HG02610 (cell line): ENCODE results near the gene ERICH6.
A peak's percentile ranks its signal among the peaks of the same experiment; 100 is the strongest.
"Not testable (repeated sequence)": the region's sequence is repeated elsewhere in the genome, so short reads cannot be mapped to it uniquely, and the experiment has no call there.

Experiments used
- ATAC-seq: cut with Tn5 transposase; IDR thresholded peaks from one replicate; pipeline ENCODE4 v1.9.1; 2021; ENCODE audit warnings: mild to moderate bottlenecking, moderate library complexity; ENCODE audit not compliant: unreplicated experiment

Gene ERICH6

GRCh38 chr3:150687613-150688012, 16.1 kb downstream of the ERICH6 start:
- no peak for ATAC-seq

DNA sequence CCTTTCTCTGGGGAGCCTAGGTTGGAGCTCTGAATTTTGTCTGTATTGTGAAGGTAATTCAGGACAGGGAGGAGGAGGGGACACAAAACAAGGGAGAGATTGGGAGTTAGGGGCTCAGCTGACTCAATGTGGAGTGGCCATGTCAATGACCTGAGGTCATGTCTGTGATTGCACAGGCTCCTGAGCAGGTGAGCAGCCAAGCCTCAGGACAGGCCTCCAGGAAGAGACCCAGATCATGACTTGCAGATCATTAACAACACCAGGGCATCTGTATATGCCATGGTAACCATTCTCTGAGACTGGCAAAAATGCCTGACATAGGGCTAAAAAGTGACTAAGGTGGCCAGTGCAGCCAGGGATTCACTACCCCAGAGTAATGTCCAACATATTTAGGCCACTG, 20.9 kb downstream of the ERICH6 start:
- no peak for ATAC-seq

DNA sequence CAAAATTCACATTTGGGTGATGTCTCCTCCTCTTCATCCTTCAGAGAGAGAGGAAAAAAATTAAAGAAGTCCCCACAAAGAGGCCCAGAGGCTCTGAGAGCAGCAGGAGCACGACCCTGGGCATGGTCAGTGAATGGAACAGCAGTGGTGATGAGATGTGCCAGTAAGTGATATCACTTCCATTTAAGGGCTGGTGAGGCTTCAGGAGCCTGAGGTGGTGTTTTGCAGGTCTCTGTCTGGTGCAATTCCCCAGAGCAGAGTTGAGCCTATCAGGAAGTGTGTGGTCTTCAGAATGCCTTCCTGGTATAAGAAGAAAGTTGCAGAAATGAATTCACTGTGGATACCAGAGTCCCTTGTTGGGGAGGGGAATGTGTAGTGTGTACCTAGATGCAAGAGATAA, 21.4 kb downstream of the ERICH6 start:
- no peak for ATAC-seq

DNA sequence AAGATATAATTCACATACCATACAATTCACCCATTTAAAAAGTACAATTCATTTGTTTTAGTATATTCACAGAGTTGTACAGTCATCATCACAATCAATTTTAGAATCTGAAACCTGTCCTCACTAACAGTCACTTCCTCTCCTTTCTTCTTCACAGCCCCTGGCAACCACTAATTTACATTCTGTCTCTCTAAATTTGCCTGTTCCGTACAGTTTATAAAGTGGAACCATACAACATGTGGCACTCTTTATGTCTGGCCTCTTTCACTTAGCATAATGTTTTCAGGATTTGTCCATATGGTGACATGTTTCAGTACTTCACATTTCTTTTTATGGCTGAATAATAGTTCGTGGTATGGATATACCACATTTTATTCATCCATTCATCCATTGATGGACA, 22.7 kb downstream of the ERICH6 start:
- ATAC-seq = peak; percentile 93

DNA sequence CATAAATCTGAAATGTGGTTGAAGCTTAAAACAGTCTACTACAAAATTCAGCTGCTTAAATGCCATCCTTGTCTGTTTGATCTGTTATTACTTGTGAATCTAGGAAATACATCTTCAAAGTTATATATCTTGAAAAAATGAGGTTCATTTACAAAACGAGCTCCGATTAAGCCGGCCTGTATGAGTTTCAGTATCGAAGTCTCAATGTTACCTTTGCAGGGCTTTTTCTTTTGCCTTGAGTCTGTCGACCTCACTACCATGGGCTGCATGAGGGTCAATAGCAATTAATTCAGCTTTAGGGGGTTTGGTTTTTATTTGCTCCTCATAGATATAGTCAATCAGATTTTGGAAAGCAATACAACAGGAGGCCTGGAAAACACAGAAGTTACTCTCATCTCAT, 23.2 kb downstream of the ERICH6 start:
- no peak for ATAC-seq

DNA sequence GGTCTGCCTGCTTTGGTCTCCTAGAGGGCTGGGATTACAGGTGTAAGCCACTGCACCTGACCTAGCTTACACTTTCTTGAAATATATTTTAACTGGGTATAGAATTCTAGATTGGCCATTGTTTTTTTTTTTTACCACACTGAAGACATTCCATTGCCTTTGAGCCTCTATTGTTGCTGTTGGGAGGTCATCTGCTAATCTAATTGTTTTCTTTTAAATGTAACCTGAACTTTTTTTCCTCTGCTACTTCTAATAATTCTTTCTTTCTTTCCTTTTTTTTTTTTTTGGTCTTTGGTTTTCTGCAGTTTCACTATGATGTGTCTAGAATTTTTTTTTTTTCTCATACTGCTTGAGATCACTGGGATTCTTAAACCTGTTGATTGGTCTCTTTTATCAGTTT, 28.1 kb downstream of the ERICH6 start:
- no peak for ATAC-seq

GRCh38 chr3:150673966-150674365, 29.8 kb downstream of the ERICH6 start:
- ATAC-seq = no peak

DNA sequence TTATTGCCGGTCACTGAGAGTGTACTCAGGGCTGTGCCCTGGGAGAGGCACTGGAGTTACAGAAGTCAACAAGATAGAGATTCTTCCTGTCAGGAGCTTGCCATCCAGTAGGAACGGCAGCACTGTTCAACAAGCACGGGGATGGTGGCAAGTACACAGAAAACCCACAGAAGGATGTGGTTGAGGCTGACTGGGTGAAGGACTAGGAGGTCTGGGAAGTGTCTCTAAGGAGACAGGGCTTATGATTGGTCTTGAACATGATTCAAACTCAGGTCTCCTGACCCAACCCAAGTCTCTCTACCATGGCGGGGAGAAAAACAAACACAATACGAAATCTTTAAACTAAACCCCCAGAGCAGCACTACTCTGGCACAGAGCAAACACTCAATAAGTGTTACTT, 37.6 kb downstream of the ERICH6 start:
- ATAC-seq = no peak

GRCh38 chr3:150663461-150663860, 40.3 kb downstream of the ERICH6 start:
- no peak for ATAC-seq

- no peak for ATAC-seq
Measured at GRCh38 chr3:150662410-150663200, 41.1 kb downstream of the ERICH6 start.

DNA sequence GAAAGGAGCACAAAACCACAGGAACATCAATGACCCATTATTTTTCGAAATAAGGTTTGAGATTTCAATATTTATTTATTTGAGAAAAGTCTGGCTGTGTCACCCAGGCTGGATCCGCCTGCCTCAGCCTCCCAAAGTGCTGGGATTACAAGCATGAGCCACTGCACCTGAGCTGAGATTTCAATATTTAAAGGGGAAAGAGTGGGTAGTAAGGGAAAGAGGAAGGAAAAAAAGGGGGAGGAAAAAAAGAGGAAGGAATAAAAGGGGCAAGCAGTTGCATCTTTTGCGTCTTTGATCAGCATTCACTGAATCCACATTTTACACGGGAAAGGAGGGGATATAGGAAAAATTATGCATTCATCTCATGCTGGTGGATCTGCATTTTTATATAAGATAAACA, 47.4 kb downstream of the ERICH6 start:
- no peak for ATAC-seq

GRCh38 chr3:150653110-150653561, 50.6 kb downstream of the ERICH6 start:
- ATAC-seq = peak; percentile 88

DNA sequence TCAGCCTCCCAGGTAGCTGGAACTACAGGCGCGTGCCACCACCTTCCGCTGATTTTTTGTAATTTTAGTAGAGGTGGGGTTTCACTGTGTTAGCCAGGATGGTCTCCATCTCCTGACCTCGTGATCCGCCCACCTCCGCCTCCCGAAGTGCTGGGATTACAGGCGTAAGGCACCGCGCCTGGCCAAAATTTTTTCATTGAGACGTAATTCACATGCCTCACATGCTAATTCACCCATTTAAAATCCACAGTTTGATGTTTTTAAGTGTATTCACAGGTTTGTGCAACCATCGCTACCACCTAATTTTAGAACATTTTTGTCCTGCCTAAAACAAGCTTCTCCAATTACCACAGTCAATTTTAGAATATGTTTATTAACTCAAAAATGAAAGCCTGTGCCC, 63.5 kb downstream of the ERICH6 start:
- no peak for ATAC-seq

GRCh38 chr3:150639262-150639661, 64.5 kb downstream of the ERICH6 start:
- no peak for ATAC-seq

DNA sequence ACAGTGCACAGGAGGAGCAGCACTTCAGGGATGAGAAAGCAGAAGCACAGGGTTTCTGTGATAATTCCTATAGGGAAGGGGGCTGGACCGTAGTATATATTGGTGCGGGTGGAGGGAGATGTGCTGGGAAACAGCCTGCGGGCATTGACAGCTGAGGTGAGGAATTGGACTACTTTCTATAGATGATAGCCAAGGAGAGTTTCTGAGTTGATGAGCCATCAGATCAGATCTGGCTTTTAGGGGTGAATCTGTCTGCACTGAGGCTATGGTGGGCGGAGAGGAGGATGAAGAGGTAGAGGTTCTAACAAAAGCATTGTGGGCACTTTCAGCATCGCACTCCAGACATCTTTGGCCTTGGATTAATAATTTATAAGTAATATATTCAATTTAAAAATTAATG, 67.5 kb downstream of the ERICH6 start:
- ATAC-seq = no peak

DNA sequence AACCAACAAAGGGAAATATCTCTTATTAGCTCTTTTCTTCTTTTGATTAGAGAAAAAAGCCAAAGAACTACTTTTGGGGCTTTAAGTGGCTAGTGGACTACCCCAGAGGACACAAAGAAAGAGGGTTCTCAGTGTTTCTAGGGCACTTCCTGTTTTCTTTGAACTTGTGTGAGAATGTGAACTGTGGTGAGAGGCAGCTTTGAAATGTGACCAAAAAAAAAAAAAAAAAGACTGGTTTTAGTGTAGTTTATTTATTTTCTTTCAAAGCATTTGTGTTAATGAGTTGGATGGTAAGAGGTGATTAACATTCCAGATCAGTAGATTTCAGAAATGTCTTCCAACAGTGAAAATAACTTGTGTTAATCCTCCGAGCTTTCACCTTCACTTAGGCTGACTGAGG, 68.2 kb downstream of the ERICH6 start:
- peak; percentile 81 for ATAC-seq

- no peak for ATAC-seq
Measured at GRCh38 chr3:150635076-150635475, 68.6 kb downstream of the ERICH6 start.

- ATAC-seq = no peak
Measured at GRCh38 chr3:150631515-150632221, 72.1 kb downstream of the ERICH6 start.

DNA sequence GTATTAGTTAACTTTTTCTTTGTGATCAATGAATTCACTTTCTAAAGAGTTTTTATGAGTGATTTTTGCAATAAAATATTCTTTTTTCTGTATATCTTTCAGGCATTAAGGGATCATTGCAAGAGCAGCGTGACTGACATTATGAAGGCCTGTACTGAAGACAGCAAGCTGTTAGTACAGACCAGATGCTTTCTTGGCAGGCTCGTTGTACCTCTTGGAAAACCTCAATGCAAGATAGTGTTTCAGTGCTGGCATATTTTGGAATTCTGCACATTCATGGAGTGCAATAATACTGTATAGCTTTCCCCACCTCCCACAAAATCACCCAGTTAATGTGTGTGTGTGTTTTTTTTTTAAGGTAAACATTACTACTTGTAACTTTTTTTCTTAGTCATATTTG, 76.2 kb downstream of the ERICH6 start:
- ATAC-seq = no peak

DNA sequence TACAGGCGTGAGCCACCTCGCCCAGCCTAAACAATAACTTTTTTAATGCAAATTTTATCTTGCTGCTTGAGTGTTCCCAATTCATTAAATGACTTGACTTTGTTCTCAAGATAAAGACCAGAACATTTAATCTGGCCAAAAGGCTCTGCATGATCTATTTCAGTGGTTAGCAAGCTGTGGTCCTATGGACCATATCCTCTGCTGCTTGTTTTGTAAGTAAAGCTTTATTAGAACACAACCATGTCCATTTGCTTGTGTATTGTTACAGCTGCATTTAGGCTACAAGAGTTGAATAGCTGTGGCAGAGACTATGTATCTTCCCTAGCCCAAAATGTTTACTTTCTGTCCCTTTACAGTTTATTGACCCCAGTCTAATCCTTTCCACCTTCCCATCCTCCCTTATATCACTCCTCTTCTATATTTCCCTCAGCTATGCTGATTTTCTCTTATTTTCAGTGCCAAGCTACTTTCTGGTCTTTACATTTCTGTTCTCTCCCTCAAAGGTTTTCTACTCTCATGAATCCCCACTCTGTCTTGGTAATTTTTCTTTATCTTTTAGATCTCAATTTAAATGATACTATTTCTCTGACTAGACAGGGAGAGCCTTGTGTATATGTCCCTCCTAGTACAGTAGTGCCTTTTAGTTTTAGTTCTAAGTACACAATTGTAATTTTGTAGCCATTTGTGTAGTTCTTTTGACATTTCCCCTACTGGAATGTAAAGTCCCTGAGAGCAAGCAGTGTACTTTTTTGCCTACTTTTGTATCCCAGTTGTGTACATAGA, 77.4 kb downstream of the ERICH6 start:
- no peak for ATAC-seq

GRCh38 chr3:150623945-150624344, 79.8 kb downstream of the ERICH6 start:
- no peak for ATAC-seq

DNA sequence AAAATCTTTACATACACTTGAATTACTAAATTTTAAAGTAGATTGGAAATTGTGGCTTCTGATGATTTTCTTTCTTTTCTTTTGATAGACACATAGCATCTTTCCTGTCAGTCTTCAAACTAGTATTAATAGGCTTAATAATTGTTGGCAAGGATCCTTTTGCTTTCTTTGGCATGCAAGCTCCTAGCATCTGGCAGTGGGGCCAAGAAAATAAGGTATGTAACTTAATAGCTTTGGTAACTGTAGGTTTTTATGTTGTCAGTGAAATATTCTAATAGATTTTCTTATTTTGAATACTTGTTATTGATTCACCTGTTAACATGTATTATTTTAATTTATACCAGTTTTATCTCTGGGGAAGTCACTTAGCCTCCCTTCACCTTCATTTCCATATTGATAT, 80.8 kb downstream of the ERICH6 start:
- ATAC-seq = not testable (repeated sequence)
